HUES48 (cell line): ENCODE measurements around the gene DRAP1.
"Not testable (repeated sequence)": the region's sequence is repeated elsewhere in the genome, so short reads cannot be mapped to it uniquely, and the experiment has no call there.

Experiments used
- H3K27ac ChIP-seq: one replicate; pipeline ENCODE4 v1.7.0; 2013; ENCODE audit warnings: low read depth, low read length, inconsistent platforms
- H3K27me3 ChIP-seq: 2 replicates; pipeline ENCODE4 v1.6.1; 2013; ENCODE audit warnings: mild to moderate bottlenecking, low read length; ENCODE audit not compliant: control insufficient read depth, insufficient read depth
- H3K36me3 ChIP-seq: 2 replicates; pipeline ENCODE4 v1.6.1; 2013; ENCODE audit warnings: low read length; ENCODE audit not compliant: control insufficient read depth, insufficient read depth
- H3K4me1 ChIP-seq: 2 replicates; pipeline ENCODE4 v1.6.1; 2013; ENCODE audit warnings: mild to moderate bottlenecking, low read length; ENCODE audit not compliant: control insufficient read depth, insufficient read depth
- H3K4me3 ChIP-seq: 2 replicates; pipeline ENCODE4 v1.5.1; 2013; ENCODE audit warnings: mild to moderate bottlenecking, low read depth, low read length
- H3K9ac ChIP-seq: 2 replicates; pipeline ENCODE4 v1.6.1; 2013; ENCODE audit warnings: mild to moderate bottlenecking, low read depth, low read length, moderate library complexity
- H3K9me3 ChIP-seq: 2 replicates; pipeline ENCODE4 v1.6.1; 2013; ENCODE audit warnings: low read length; ENCODE audit not compliant: control insufficient read depth, insufficient read depth

The DRAP1 gene

DNA sequence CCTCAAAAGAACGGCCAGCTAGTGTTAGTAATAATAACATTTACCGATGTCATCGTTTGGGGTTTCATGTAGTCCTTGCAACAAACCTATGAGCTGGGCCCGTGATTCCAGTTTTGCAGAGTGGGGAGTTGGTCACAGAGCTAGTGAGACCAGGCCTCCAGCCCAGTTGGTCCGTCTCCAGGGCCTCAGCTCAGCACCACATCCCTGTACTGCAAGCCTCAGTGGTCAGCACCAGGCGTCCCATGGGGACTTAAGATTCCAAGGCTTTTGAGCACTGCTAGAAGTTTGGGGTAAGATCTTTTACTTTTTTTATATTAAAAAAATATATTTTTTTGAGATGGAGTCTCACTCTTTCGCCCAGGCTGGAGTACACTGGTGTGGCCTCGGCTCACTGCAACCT lies 25.0 kb downstream of the DRAP1 start:
- Histone ChIP-seq H3K36me3 (no peaks in the 10 kb centered on the region), H3K9me3 (no peaks in the 10 kb centered on the region), H3K4me1 (peaks cover 21% of the 10 kb centered on the region), H3K27ac (no peak overlapping the region), H3K27me3 (no peaks in the 10 kb centered on the region), H3K4me3 (no peak overlapping the region), H3K9ac (no peak overlapping the region)

DNA sequence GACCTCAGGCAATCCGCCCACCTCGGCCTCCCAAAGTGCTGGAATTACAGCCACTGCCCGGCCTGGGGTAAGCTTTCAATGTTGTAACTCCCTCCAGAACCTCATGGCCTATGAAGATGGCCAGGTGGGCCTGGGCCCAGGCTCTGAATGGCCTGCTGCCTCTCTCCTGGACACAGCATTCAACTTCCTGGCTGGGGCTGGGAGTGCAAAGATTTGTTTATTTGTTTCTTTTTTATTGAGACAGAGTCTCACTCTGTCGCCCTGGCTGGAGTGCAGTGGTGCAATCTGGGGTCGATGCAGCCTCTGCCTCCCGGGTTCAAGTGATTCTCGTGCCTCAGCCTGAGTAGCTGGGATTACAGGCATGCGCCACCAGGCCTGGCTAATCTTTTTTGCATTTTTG lies 25.5 kb downstream of the DRAP1 start:
- no peak overlapping the region for H3K4me3 ChIP-seq
- no peak overlapping the region for H3K9ac ChIP-seq
- no peaks in the 10 kb centered on the region for H3K36me3 ChIP-seq
- H3K27me3 ChIP-seq, result no peaks in the 10 kb centered on the region
- H3K4me1 ChIP-seq, result peaks cover 21% of the 10 kb centered on the region
- H3K27ac ChIP-seq, result no peak overlapping the region
- H3K9me3 ChIP-seq, result no peaks in the 10 kb centered on the region

- H3K27me3 ChIP-seq, result no peaks in the 10 kb centered on the region
- H3K9me3 ChIP-seq, result no peaks in the 10 kb centered on the region
- H3K4me3 ChIP-seq, result peak within 1 kb of the TSS; percentile 48
- no peaks in the 10 kb centered on the region for H3K36me3 ChIP-seq
- H3K27ac ChIP-seq, result peak within 1 kb of the TSS; percentile 76
- H3K9ac ChIP-seq, result peak within 1 kb of the TSS; percentile 28; the same call in 1 of the 2 replicates
- peaks cover 21% of the 10 kb centered on the region for H3K4me1 ChIP-seq
Measured at GRCh38 chr11:65945430-65945911, 26.2 kb downstream of the DRAP1 start, which contains the start of gene TSGA10IP. TSGA10IP (plus strand) TSS chr11:65945480; CDS start chr11:65945676, 196 bp downstream.

- no peaks in the 10 kb centered on the region for H3K36me3 ChIP-seq
- H3K4me1 ChIP-seq, result peaks cover 21% of the 10 kb centered on the region
- peak overlapping the region; percentile 76 for H3K27ac ChIP-seq
- H3K9me3 ChIP-seq, result no peaks in the 10 kb centered on the region
- H3K27me3 ChIP-seq, result no peaks in the 10 kb centered on the region
- H3K9ac ChIP-seq, result peak overlapping the region; percentile 28; the same call in 1 of the 2 replicates
- peak overlapping the region; percentile 48 for H3K4me3 ChIP-seq
Measured at GRCh38 chr11:65945941-65946558, 26.8 kb downstream of the DRAP1 start.

- no peak overlapping the region for H3K4me3 ChIP-seq
- no peak overlapping the region for H3K27ac ChIP-seq
- no peaks in the 10 kb centered on the region for H3K27me3 ChIP-seq
- no peaks in the 10 kb centered on the region for H3K9me3 ChIP-seq
- peaks cover 17% of the 10 kb centered on the region for H3K4me1 ChIP-seq
- no peaks in the 10 kb centered on the region for H3K36me3 ChIP-seq
- H3K9ac ChIP-seq, result no peak overlapping the region
Measured at GRCh38 chr11:65946655-65947054, 27.4 kb downstream of the DRAP1 start.

DNA sequence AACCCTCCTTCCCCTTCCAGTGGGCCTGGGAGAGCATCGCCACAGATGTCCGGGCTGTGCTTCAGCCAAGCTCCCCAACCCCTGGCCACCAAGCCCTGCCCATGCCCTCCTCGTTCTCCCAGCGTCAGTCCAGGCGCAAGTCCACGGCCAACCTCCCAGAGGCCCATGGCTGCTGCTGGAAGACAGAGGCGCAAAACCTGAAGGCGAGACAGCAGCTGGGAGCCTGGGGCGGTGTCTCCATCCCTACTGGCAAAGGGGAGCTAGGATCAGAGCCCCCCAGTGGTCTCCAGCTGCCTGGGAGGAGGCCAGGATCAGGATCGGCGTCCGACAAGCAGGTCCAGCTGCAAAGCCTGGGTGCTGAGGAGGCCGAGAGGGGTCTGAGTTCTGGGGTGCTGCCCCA lies 27.9 kb downstream of the DRAP1 start:
- H3K4me1 ChIP-seq, result peaks cover 16% of the 10 kb centered on the region
- H3K9ac ChIP-seq, result no peak overlapping the region
- no peaks in the 10 kb centered on the region for H3K36me3 ChIP-seq
- no peak overlapping the region for H3K27ac ChIP-seq
- no peak overlapping the region for H3K4me3 ChIP-seq
- no peaks in the 10 kb centered on the region for H3K27me3 ChIP-seq
- H3K9me3 ChIP-seq, result no peaks in the 10 kb centered on the region

DNA sequence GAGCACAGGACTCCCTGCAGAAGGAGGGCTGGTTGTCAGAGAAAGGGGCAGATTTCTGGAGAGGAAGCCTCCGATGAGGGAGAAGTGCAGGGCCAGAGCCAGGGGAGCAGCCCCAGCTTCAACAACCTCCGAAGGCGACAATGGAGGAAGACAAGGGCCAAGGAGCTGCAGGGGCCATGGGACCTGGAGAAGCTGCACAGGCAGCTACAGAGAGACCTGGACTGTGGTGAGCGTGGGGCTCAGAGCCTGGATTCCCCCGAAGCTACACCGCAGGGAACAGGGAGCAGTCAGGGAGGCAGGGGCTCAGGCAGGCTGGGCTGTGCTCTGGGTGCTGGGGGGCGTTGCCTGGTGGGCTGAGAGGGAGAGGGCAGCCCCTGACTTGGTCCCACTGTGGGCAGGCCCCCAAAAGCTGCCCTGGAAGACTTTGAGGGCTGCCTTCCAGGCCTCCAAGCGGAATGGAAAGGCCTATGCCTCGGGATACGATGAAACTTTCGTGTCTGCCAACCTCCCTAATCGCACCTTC lies 28.4 kb downstream of the DRAP1 start:
- Histone ChIP-seq H3K4me1 (peaks cover 16% of the 10 kb centered on the region), H3K9me3 (no peaks in the 10 kb centered on the region), H3K36me3 (no peaks in the 10 kb centered on the region), H3K4me3 (no peak overlapping the region), H3K27ac (no peak overlapping the region), H3K27me3 (no peaks in the 10 kb centered on the region), H3K9ac (no peak overlapping the region)

DNA sequence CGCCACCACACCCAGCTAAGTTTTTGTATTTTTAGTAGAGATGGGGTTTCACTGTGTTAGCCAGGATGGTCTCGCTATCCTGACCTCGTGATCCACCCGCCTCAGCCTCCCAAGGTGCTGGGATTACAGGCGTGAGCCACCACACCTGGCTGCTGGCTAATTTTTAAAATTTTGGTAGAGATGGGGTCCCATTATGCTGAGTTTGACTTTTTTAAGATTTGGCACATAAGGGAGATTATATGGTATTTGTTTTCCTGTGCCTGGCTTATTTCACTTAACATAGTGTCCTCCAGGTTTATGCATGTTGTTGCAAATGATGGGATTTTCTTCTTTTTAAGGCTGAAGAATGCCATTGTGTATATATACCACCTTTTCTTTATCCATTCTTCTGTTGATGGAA lies 31.5 kb downstream of the DRAP1 start:
- not testable (repeated sequence) for H3K9me3 ChIP-seq, H3K4me3 ChIP-seq, H3K9ac ChIP-seq, H3K36me3 ChIP-seq, H3K27me3 ChIP-seq, H3K27ac ChIP-seq, H3K4me1 ChIP-seq

DNA sequence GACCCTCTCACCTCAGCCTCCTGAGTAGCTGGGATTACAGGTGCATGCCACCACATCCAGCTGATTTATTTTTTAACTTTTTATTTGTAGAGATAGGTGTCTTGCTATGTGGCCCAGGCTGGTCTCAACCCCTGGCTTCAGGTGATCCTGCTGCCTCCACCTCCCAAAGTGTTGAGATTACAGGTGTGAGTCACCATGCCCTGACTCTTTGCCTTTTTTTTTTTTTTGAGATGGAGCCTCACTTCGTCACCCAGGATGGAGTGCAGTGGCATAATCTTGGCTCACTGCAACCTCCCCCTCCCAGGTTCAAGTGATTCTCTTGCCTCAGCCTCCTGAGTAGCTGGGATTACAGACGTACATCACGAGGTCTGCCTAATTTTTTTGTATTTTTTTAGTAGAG lies 32.4 kb downstream of the DRAP1 start:
- not testable (repeated sequence) for H3K4me1 ChIP-seq, H3K9me3 ChIP-seq, H3K36me3 ChIP-seq, H3K9ac ChIP-seq, H3K4me3 ChIP-seq, H3K27ac ChIP-seq, H3K27me3 ChIP-seq

DNA sequence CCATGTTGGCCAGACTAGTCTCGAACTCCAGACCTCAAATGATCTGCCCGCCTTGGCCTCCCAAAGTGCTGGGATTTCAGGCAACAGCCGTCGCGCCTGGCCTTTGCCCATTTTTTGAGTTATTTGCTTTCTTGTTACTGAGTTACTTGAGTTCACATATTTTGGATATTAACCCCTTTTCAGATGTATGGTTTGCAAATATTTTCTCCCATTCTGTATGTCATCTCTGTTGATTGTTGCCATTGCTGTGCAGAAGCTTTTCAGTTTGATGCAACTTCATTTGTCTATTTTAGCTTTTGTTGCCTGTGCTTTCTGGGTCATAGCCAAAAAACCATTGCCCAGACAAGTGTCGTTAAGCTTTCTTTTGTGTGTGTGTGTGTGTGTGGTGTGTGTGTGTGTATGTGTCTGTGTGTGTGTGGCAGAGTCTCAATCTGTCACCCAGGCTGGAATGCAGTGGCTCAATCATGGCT lies 32.9 kb downstream of the DRAP1 start:
- Histone ChIP-seq H3K9ac (no peak overlapping the region), H3K9me3 (no peaks in the 10 kb centered on the region), H3K27ac (no peak overlapping the region), H3K4me1 (peaks cover 2% of the 10 kb centered on the region; the same call in 1 of the 2 replicates), H3K4me3 (no peak overlapping the region), H3K36me3 (no peaks in the 10 kb centered on the region), H3K27me3 (no peaks in the 10 kb centered on the region)

DNA sequence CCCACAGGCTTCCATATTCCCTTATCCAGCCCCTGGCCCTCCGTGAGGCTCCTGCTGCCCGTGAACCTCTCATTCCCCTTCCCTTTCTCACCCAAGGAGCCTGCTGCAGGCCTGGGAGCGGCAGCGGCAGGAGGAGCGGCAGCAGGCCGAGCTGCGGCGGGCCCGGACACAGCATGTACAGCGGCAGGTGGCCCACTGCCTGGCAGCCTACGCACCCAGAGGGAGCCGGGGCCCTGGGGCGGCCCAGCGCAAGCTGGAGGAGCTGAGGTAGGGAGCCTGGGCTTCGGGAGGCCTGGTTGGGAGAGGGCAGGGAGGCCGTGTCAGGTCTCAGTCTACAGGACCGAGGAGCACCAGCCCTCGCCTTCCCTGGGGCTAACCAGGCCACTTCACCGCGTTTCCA lies 34.2 kb downstream of the DRAP1 start:
- Histone ChIP-seq H3K27ac (no peak overlapping the region), H3K9ac (no peak overlapping the region)

More for the DNA sequence above, 34.2 kb downstream of the DRAP1 start:
- Histone ChIP-seq H3K27me3 (no peaks in the 10 kb centered on the region), H3K36me3 (no peaks in the 10 kb centered on the region), H3K4me1 (0 out of 2 replicates have a peak, but pooled peaks cover 2% of the 10 kb centered on the region), H3K4me3 (no peak overlapping the region), H3K9me3 (no peaks in the 10 kb centered on the region)
